Fibroblast of lung (primary cell): ENCODE results near the gene SLC16A8. TPM values are rescaled to one million over a fixed set of nuclear protein-coding genes. Genes with fewer than 3 reads are reported as not detected.
A peak's percentile ranks its signal among the peaks of the same experiment; 100 is the strongest.

ENCODE experiments used
- DNase-seq, 2 donors: peaks; one replicate each; pipeline versions ENCODE4 v3.0.0 to v3.0.0-alpha.2; 2010; ENCODE audit warnings: low read depth in 2 of 2
- H2AFZ ChIP-seq: 2 replicates; pipeline ENCODE4 v1.5.1; 2012; ENCODE audit warnings: low read length, control low read depth, inconsistent platforms
- H3K27ac ChIP-seq: 2 replicates; pipeline ENCODE4 v1.5.1; 2011; ENCODE audit warnings: low read length, control low read depth; ENCODE audit not compliant: insufficient read depth
- H3K27me3 ChIP-seq: 2 replicates; pipeline ENCODE4 v1.5.1; 2011; ENCODE audit warnings: mild to moderate bottlenecking, low read length; ENCODE audit not compliant: control insufficient read depth, insufficient read depth
- H3K36me3 ChIP-seq: 2 replicates; pipeline ENCODE4 v1.5.1; 2011; ENCODE audit warnings: low read length; ENCODE audit not compliant: control insufficient read depth, insufficient read depth
- H3K4me1 ChIP-seq: 2 replicates; pipeline ENCODE4 v1.5.1; 2011; ENCODE audit warnings: low read length; ENCODE audit not compliant: control insufficient read depth, insufficient read depth; ENCODE audit errors: extremely low read depth
- H3K4me2 ChIP-seq: 2 replicates; pipeline ENCODE4 v1.5.1; 2011; ENCODE audit warnings: low read length, control low read depth; ENCODE audit not compliant: insufficient read depth; ENCODE audit errors: extremely low read depth
- H3K4me3 ChIP-seq, 4 experiments: fragments of 200-600 bp in 1 of 4; sonication (generic) in 1 of 4; replicated peaks in 1 of 4; 2 replicates each; pipeline ENCODE4 v1.5.1; 2011 to 2016; ENCODE audit warnings: low read length in 4 of 4, low read depth in 3 of 4, mild to moderate bottlenecking in 3 of 4, control low read depth in 2 of 4, inconsistent platforms in 1 of 4, mixed read lengths in 1 of 4; ENCODE audit not compliant: insufficient read depth in 1 of 4; ENCODE audit errors: control extremely low read depth in 1 of 4
- H3K79me2 ChIP-seq: 2 replicates; pipeline ENCODE4 v1.5.1; 2012; ENCODE audit warnings: mild to moderate bottlenecking, low read length, inconsistent platforms; ENCODE audit not compliant: control insufficient read depth, insufficient read depth
- H3K9ac ChIP-seq: 2 replicates; pipeline ENCODE4 v1.5.1; 2011; ENCODE audit warnings: mild to moderate bottlenecking, low read length, control low read depth; ENCODE audit not compliant: insufficient read depth
- H3K9me3 ChIP-seq: 2 replicates; pipeline ENCODE4 v1.5.1; 2012; ENCODE audit warnings: low read depth, low read length; ENCODE audit not compliant: control insufficient read depth, insufficient read depth
- H4K20me1 ChIP-seq: 2 replicates; pipeline ENCODE4 v1.5.1; 2011; ENCODE audit warnings: low read length; ENCODE audit not compliant: control insufficient read depth, insufficient read depth; ENCODE audit errors: extremely low read depth
- EZH2 ChIP-seq: IDR thresholded peaks from 2 replicates; pipeline ENCODE4 v1.5.1; 2012; ENCODE audit warnings: low read length, control low read depth, mild to moderate bottlenecking; ENCODE audit errors: missing control alignments
- polyA plus RNA-seq, 2 donors: library from polyadenylated mRNA; depleted of rRNA in 1 of 2; stranded (reverse) in 1 of 2; unstranded in 1 of 2; fragments of >200 nt; gene quantifications; 2 replicates each; pipeline ENCODE4 v1.2.1, GENCODE V29; 2011 to 2012; ENCODE audit warnings: missing spikeins in 1 of 2
- total RNA-seq: library from RNA; depleted of rRNA; stranded (reverse); fragments of >200 nt; gene quantifications from 2 replicates; pipeline ENCODE4 v1.2.1, GENCODE V29; 2014
- TF ChIP-seq, protein P1 (sequence below), 2 donors: IDR thresholded peaks in 1 of 2; conservative IDR thresholded peaks in 1 of 2; 1 replicate in 1 of 2; 2 replicates in 1 of 2; pipeline ENCODE4 v1.5.1; 2011 to 2012; ENCODE audit warnings: low read length in 2 of 2, control low read depth in 1 of 2, inconsistent platforms in 1 of 2, low read depth in 1 of 2, mild to moderate bottlenecking in 1 of 2

Gene SLC16A8
- total and polyA plus RNA-seq, 2 donors (not counting 1 experiment from before 2014, with no cell fraction given) = under 0.01 TPM; not detected in 1

DNA sequence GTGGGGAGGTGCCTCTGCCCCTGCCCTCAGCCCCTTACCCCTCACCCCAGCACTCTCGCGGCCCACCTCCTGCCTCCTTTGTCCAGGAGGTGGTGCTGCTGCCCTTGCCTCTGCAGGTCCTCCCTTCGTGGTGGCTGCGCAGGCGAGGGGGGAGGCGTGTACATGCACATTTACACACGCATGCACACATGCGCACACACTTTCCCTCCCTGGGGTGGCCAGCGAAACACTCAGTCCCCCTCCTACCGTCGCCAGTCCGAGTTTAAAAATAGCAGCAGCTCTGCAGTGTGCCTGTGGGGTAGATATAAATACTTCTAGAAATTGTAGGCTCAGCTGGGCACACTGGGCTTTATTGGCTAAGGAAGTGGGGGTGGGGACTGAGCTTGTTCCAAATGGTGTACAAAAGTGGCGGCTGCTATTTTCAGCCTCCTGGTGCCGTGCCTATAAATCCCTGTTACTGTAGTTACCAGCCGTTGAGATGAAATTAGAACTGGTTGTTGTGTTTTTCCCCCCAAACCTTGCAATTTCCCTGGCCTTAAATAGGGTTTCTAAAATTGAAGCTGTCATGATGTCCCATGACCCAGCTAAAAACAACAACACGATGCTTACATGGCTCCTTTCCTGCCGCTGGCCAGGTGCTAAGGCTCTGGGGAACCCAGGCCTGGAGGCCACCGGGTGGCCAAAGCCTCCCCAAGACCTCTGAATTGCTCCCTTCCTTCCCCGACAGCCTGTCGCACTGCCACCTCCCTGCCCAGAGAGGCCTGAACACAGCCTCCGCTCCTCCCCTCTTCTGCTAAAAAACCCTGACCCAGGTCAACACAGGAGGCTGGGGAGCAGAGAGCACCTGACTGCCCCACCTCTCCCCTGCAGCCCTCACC is 14.4 kb downstream of the SLC16A8 start:
- Histone ChIP-seq H3K4me1 (peaks cover 5% of the 10 kb centered on the region), H3K79me2 (no peaks in the 10 kb centered on the region), H3K27me3 (no peaks in the 10 kb centered on the region), H3K4me2 (peak overlapping the region; percentile 32), H3K36me3 (peaks cover 2% of the 10 kb centered on the region), H2AFZ (no peak overlapping the region), H3K27ac (no peak overlapping the region), H4K20me1 (no peaks in the 10 kb centered on the region), H3K9me3 (no peaks in the 10 kb centered on the region), H3K9ac (no peak overlapping the region), H3K4me3 (peak overlapping the region in 2 of 4 experiments; percentile 6 to 25)
- TF ChIP-seq, protein P1, sequence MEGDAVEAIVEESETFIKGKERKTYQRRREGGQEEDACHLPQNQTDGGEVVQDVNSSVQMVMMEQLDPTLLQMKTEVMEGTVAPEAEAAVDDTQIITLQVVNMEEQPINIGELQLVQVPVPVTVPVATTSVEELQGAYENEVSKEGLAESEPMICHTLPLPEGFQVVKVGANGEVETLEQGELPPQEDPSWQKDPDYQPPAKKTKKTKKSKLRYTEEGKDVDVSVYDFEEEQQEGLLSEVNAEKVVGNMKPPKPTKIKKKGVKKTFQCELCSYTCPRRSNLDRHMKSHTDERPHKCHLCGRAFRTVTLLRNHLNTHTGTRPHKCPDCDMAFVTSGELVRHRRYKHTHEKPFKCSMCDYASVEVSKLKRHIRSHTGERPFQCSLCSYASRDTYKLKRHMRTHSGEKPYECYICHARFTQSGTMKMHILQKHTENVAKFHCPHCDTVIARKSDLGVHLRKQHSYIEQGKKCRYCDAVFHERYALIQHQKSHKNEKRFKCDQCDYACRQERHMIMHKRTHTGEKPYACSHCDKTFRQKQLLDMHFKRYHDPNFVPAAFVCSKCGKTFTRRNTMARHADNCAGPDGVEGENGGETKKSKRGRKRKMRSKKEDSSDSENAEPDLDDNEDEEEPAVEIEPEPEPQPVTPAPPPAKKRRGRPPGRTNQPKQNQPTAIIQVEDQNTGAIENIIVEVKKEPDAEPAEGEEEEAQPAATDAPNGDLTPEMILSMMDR (conservative IDR thresholded peaks at IDR 0.05 in 1 of 2, IDR thresholded peaks at IDR 0.05 in 1 of 2; ENCODE audit: low read depth in 1 of 2, low read length in 2 of 2) = peak; percentile 40 to 63
- TF ChIP-seq EZH2 = no peak
- peak; percentile 7 to 42 for DNase-seq

DNA sequence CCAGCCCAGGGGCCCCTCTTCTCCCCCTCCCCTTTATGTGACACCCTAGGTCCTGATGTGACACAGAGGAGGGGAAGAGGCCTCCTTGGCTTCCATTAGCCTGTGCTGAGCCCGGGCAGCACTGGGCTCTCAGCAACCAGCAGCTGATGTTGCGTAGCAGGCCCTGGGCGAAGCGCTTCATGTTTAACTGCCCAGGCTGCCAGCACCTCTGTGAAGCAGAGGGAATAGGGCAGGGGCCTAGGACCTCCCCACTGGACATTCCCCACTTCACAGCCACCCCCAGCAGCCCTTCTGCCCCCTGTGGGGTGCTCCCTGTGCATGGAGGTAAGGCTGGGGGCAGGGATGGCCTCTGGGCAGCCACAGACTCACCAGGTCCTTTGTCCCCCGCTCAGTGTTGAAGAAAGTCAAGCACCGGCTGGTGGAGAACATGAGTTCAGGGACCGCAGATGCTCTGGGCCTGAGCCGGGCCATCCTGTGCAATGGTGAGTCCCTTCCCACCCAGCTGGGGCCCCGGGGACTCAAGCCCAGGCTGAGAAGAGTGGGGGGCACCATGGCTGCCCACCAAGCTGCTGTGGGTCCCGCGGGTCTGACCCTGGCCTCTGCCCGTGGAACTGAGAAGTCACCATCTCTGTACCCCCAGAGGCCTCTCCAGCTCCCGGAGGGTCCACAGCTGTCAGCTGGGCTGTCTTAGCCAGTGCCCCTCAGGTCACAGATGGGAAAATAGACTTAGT is 15.2 kb downstream of the SLC16A8 start:
- no peaks in the 10 kb centered on the region for H3K79me2 ChIP-seq
- no peaks in the 10 kb centered on the region for H4K20me1 ChIP-seq
- no peaks in the 10 kb centered on the region for H3K27me3 ChIP-seq
- H3K4me2 ChIP-seq = no peak overlapping the region
- no peak overlapping the region for H3K27ac ChIP-seq
- H3K36me3 ChIP-seq = peaks cover 2% of the 10 kb centered on the region
- TF ChIP-seq EZH2 = no peak
- TF ChIP-seq, protein P1 (conservative IDR thresholded peaks at IDR 0.05 in 1 of 2, IDR thresholded peaks at IDR 0.05 in 1 of 2; ENCODE audit: low read depth in 1 of 2, low read length in 2 of 2) = no peak
- no peak for DNase-seq
- H3K9ac ChIP-seq = no peak overlapping the region
- H3K4me1 ChIP-seq = peaks cover 5% of the 10 kb centered on the region
- no peak overlapping the region for H3K4me3 ChIP-seq
- H2AFZ ChIP-seq = no peak overlapping the region
- no peaks in the 10 kb centered on the region for H3K9me3 ChIP-seq

DNA sequence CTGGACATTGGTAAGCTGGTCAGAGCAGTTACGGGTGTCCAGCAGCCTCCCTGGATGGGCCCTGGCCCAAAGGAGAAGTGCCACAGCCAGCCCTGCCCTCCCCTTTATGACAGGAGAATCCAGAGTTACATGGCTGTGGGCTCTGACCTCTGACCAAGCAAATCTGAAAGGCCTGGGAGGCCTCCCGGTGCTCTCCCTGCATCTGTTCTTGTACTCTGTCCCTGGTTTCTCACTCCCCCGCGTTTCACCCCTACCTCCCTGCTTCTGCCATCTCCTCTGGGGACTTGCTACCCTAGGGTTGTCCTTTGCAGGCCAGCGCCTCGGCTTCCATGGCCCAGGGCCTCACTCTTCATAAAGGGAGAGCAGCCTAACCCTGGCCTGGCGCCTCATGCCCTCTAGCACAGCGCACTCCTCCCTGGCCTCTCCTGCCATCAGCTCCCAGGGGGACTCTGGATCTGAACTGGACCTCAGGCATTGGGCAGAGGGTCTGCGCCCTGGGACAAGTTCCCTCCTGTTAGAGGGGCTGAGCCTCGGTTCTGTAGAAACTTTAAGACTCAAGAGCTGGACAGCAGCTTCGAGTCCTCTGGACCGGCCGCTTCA is 16.1 kb downstream of the SLC16A8 start:
- H3K27me3 ChIP-seq = no peaks in the 10 kb centered on the region
- H3K4me3 ChIP-seq = no peak overlapping the region
- no peak overlapping the region for H3K4me2 ChIP-seq
- no peaks in the 10 kb centered on the region for H3K9me3 ChIP-seq
- H3K27ac ChIP-seq = no peak overlapping the region
- no peak overlapping the region for H2AFZ ChIP-seq
- peaks cover 5% of the 10 kb centered on the region for H3K4me1 ChIP-seq
- H4K20me1 ChIP-seq = no peaks in the 10 kb centered on the region
- no peaks in the 10 kb centered on the region for H3K79me2 ChIP-seq
- H3K36me3 ChIP-seq = no peaks in the 10 kb centered on the region
- no peak overlapping the region for H3K9ac ChIP-seq
- TF ChIP-seq, protein P1 (conservative IDR thresholded peaks at IDR 0.05 in 1 of 2, IDR thresholded peaks at IDR 0.05 in 1 of 2; ENCODE audit: low read depth in 1 of 2, low read length in 2 of 2) = no peak
- no peak for TF ChIP-seq EZH2
- DNase-seq = no peak
